Karpas-422 (cell line): ENCODE measurements around the gene ORAI1. TPM values are rescaled to one million over a fixed set of nuclear protein-coding genes. Genes with fewer than 3 reads are reported as not detected.

Experiments
- DNase-seq: peaks from one replicate; pipeline ENCODE4 v3.0.0-alpha.2; 2015
- H2AFZ ChIP-seq: fragments of 200-600 bp; sonication (generic); 2 replicates; pipeline ENCODE4 v1.6.1; 2014; ENCODE audit warnings: antibody characterized with exemption, low read length, mixed read lengths
- H3K27ac ChIP-seq: fragments of 200-600 bp; sonication (generic); 2 replicates; pipeline ENCODE4 v1.5.1; 2014; ENCODE audit warnings: mild to moderate bottlenecking, low read length, moderate library complexity
- H3K27me3 ChIP-seq: fragments of 200-600 bp; sonication (generic); 2 replicates; pipeline ENCODE4 v1.6.1; 2014; ENCODE audit warnings: low read length, mixed read lengths
- H3K36me3 ChIP-seq: fragments of 200-600 bp; sonication (generic); 2 replicates; pipeline ENCODE4 v1.6.1; 2014; ENCODE audit warnings: low read length, mixed read lengths; ENCODE audit not compliant: insufficient read depth
- H3K4me1 ChIP-seq: fragments of 200-600 bp; sonication (generic); 2 replicates; pipeline ENCODE4 v1.6.1; 2014; ENCODE audit warnings: mild to moderate bottlenecking, low read length, mixed read lengths
- H3K4me2 ChIP-seq: fragments of 200-600 bp; sonication (generic); 2 replicates; pipeline ENCODE4 v1.6.1; 2014; ENCODE audit warnings: low read length, low read depth, mild to moderate bottlenecking; ENCODE audit not compliant: poor library complexity, severe bottlenecking
- H3K4me3 ChIP-seq: fragments of 200-600 bp; sonication (generic); 2 replicates; pipeline ENCODE4 v1.5.1; 2014; ENCODE audit warnings: mild to moderate bottlenecking, antibody characterized with exemption, low read length, mixed read lengths
- H3K79me2 ChIP-seq: fragments of 200-600 bp; sonication (generic); 2 replicates; pipeline ENCODE4 v1.6.1; 2014; ENCODE audit warnings: mild to moderate bottlenecking, low read length, mixed read lengths
- H3K9ac ChIP-seq: fragments of 200-600 bp; sonication (generic); 2 replicates; pipeline ENCODE4 v1.6.0; 2014; ENCODE audit warnings: low read length
- H3K9me2 ChIP-seq: fragments of 200-600 bp; sonication (generic), shearing (Covaris generic); replicated peaks from 2 replicates; pipeline ENCODE4 v1.6.0; 2014; ENCODE audit warnings: mild to moderate bottlenecking, low read length, moderate library complexity; ENCODE audit not compliant: insufficient read depth
- H3K9me3 ChIP-seq: fragments of 300-700, 200-600 bp; sonication (generic); 2 replicates; pipeline ENCODE4 v1.6.1; 2014; ENCODE audit warnings: low read length, mixed read lengths
- H4K20me1 ChIP-seq: fragments of 200-600 bp; sonication (generic); 2 replicates; pipeline ENCODE4 v1.6.1; 2014; ENCODE audit warnings: mild to moderate bottlenecking, antibody characterized with exemption, low read length, low read depth; ENCODE audit not compliant: insufficient read depth
- total RNA-seq: library from RNA; depleted of rRNA; stranded (reverse); fragments of >200 nt; shearing (Covaris generic); gene quantifications from 2 replicates; pipeline ENCODE4 v1.2.3, GENCODE V29; 2014; ENCODE audit warnings: low replicate concordance

Gene ORAI1
- total RNA-seq, 1 experiment from 2014 or later: 20.3 TPM

- DNase-seq: no peak
- H3K4me3 ChIP-seq: no peak overlapping the region
- no peaks in the 10 kb centered on the region for H3K9me3 ChIP-seq
- no peaks in the 10 kb centered on the region for H3K36me3 ChIP-seq
- H3K4me1 ChIP-seq: no peaks in the 10 kb centered on the region
- no peaks in the 10 kb centered on the region for H3K79me2 ChIP-seq
- H3K9ac ChIP-seq: no peak overlapping the region
- H3K27ac ChIP-seq: no peak overlapping the region
- H3K27me3 ChIP-seq: no peaks in the 10 kb centered on the region
- no peaks in the 10 kb centered on the region for H3K9me2 ChIP-seq
- H2AFZ ChIP-seq: no peak overlapping the region
- no peak overlapping the region for H3K4me2 ChIP-seq
- H4K20me1 ChIP-seq: no peaks in the 10 kb centered on the region
These were observed 12.9 kb upstream of the ORAI1 start for GRCh38 chr12:121613462-121613861.

DNA sequence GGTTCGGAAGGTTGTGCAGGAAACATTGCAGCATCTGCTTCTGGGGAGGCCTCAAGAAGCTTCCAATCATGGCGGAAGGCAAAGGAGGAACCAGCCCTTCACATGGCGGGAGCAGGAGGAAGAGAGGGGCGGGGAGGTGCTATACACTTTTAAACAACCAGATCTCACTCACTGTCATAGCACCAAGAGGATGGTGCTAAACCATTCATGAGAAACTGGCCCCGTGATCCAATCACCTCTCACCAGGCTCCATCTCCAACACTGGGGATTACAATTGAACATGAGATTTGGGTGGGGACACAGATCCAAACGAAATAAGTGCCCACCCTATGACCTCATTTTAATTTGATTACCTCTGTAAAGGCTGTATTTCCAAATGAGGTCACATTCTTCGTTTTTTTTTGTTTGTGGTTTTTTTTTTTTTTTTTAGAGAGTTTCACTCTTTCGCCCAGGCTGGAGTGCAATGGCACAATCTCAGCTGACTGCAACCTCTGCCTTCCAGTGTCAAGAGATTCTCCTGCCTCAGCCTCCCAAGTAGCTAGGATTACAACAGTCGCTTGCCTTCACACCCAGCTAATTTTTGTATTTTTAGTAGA lies 11.4 kb upstream of the ORAI1 start:
- H3K4me2 ChIP-seq: no peak overlapping the region
- no peaks in the 10 kb centered on the region for H3K9me2 ChIP-seq
- H3K79me2 ChIP-seq: no peaks in the 10 kb centered on the region
- H3K9ac ChIP-seq: no peak overlapping the region
- no peaks in the 10 kb centered on the region for H3K27me3 ChIP-seq
- no peaks in the 10 kb centered on the region for H3K9me3 ChIP-seq
- H3K4me3 ChIP-seq: no peak overlapping the region
- H4K20me1 ChIP-seq: no peaks in the 10 kb centered on the region
- no peak overlapping the region for H2AFZ ChIP-seq
- DNase-seq: no peak
- H3K36me3 ChIP-seq: no peaks in the 10 kb centered on the region
- H3K4me1 ChIP-seq: no peaks in the 10 kb centered on the region
- H3K27ac ChIP-seq: no peak overlapping the region

DNA sequence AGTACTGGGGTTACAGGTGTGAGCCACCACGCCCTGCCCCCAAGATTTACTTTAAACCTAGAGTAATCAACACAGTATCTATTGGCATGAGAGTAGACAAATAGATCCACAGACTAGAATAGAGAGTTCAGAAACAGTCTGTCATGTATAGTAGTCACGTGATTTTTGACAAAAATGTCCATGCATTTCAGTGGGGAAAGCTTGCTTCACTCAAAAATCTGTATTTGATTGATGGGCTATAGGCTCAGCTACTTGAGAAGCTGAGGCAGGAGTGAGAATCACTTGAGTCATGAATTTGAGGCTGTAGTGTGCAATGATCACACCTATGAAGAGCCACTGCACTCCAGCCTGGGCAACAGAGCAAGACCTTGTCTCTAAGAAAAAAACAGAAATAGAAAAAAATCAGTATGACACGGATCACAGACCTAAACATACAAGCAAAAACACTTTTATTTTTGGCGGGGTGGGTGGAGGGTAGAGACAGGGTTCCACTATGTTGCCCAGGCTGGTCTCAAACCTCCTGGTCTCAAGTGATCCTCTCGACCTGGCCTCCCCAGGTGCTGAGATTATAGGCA lies 7.6 kb upstream of the ORAI1 start:
- H3K36me3 ChIP-seq: no peaks in the 10 kb centered on the region
- H3K4me2 ChIP-seq: no peak overlapping the region
- H3K27ac ChIP-seq: no peak overlapping the region
- no peak overlapping the region for H3K9ac ChIP-seq
- no peak for DNase-seq
- H3K4me1 ChIP-seq: no peaks in the 10 kb centered on the region
- no peaks in the 10 kb centered on the region for H3K27me3 ChIP-seq
- no peaks in the 10 kb centered on the region for H3K9me2 ChIP-seq
- H3K4me3 ChIP-seq: no peak overlapping the region
- H4K20me1 ChIP-seq: no peaks in the 10 kb centered on the region
- H3K9me3 ChIP-seq: no peaks in the 10 kb centered on the region
- H2AFZ ChIP-seq: no peak overlapping the region
- H3K79me2 ChIP-seq: no peaks in the 10 kb centered on the region

DNA sequence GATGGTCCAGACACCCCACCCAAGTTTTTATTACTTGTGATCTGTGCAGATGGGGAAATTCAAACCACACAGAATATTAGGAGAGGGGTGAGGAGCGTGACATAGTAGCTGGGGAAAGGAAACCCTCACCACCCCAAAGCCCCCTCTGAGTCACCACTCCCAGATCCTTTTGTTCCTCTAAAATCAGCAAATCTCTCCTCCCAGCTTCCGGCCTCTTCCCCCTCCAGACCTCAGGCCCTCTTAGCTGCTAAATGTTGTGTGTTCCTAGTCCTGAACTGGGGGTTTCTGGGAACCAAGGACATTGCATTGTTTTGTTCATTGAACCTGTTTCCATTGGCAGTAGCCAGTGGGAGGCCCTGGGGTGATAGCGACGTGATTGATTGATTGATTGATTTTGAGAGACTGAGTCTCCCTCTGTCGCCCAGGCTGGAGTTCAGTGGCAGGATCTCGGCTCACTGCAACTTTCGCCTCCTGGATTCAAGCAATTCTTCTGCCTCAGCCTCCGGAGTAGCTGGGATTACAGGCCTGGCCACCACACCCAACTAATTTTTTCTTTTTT lies 5.9 kb upstream of the ORAI1 start:
- Histone ChIP-seq H3K36me3 (no peaks in the 10 kb centered on the region), H3K4me2 (no peak overlapping the region), H4K20me1 (no peaks in the 10 kb centered on the region), H2AFZ (no peak overlapping the region), H3K27ac (no peak overlapping the region), H3K27me3 (no peaks in the 10 kb centered on the region), H3K4me1 (peaks cover 4% of the 10 kb centered on the region), H3K9ac (no peak overlapping the region), H3K79me2 (no peaks in the 10 kb centered on the region), H3K9me3 (no peaks in the 10 kb centered on the region), H3K9me2 (no peaks in the 10 kb centered on the region), H3K4me3 (no peak overlapping the region)
- DNase-seq: no peak

- H3K79me2 ChIP-seq: peaks cover 49% of the 10 kb centered on the region
- H3K9ac ChIP-seq: peak overlapping the region; percentile 90
- no peaks in the 10 kb centered on the region for H3K27me3 ChIP-seq
- no peak overlapping the region; the same call in 1 of the 2 replicates for H2AFZ ChIP-seq
- no peaks in the 10 kb centered on the region for H3K9me3 ChIP-seq
- peaks cover 42% of the 10 kb centered on the region for H3K4me1 ChIP-seq
- peak overlapping the region; percentile 72 for H3K4me3 ChIP-seq
- peak overlapping the region; percentile 85 for H3K27ac ChIP-seq
- no peaks in the 10 kb centered on the region; the same call in 1 of the 2 replicates for H4K20me1 ChIP-seq
- no peaks in the 10 kb centered on the region for H3K9me2 ChIP-seq
- DNase-seq: peak; percentile 89
- H3K36me3 ChIP-seq: 0 out of 2 replicates have a peak, but pooled peaks cover 5% of the 10 kb centered on the region
- peak overlapping the region; percentile 91 for H3K4me2 ChIP-seq
These were observed 717 bp downstream of the ORAI1 start for GRCh38 chr12:121626853-121627640.

GRCh38 chr12:121628037-121628436 lies 1.7 kb downstream of the ORAI1 start:
- H4K20me1 ChIP-seq: no peaks in the 10 kb centered on the region; the same call in none of the 2 replicates
- H2AFZ ChIP-seq: no peak overlapping the region
- no peaks in the 10 kb centered on the region for H3K9me2 ChIP-seq
- no peaks in the 10 kb centered on the region for H3K27me3 ChIP-seq
- H3K4me1 ChIP-seq: peaks cover 42% of the 10 kb centered on the region
- H3K4me2 ChIP-seq: peak overlapping the region; percentile 91
- H3K27ac ChIP-seq: peak overlapping the region; percentile 85
- no peak for DNase-seq
- H3K36me3 ChIP-seq: 0 out of 2 replicates have a peak, but pooled peaks cover 5% of the 10 kb centered on the region
- peaks cover 59% of the 10 kb centered on the region for H3K79me2 ChIP-seq
- peak overlapping the region; percentile 90 for H3K9ac ChIP-seq
- H3K9me3 ChIP-seq: no peaks in the 10 kb centered on the region
- peak overlapping the region; percentile 72 for H3K4me3 ChIP-seq

GRCh38 chr12:121628536-121628935 lies 2.2 kb downstream of the ORAI1 start:
- Histone ChIP-seq H3K9me3 (no peaks in the 10 kb centered on the region), H3K9me2 (no peaks in the 10 kb centered on the region), H3K4me1 (peaks cover 42% of the 10 kb centered on the region), H3K9ac (peak overlapping the region; percentile 90), H3K27me3 (no peaks in the 10 kb centered on the region), H3K79me2 (peaks cover 63% of the 10 kb centered on the region), H3K4me3 (peak overlapping the region; percentile 72), H3K27ac (peak overlapping the region; percentile 85), H4K20me1 (no peaks in the 10 kb centered on the region; the same call in none of the 2 replicates), H3K4me2 (peak overlapping the region; percentile 91), H2AFZ (no peak overlapping the region), H3K36me3 (0 out of 2 replicates have a peak, but pooled peaks cover 5% of the 10 kb centered on the region)
- DNase-seq: peak; percentile 82
